SK-N-SH (cell line): ENCODE data around the gene CPED1. TPM values are rescaled to one million over a fixed set of nuclear protein-coding genes. Genes with fewer than 3 reads are reported as not detected.

ENCODE experiments used
- CTCF ChIA-PET: fragments of 300-600, 350-600 bp; formaldehyde crosslinking; extraction: SDS; loops from one replicate; lab custom pipeline; 2021; lab: Yijun Ruan, JAX
- POLR2A ChIA-PET: fragments of 350-600 bp; sonication (Branson Sonifier 250); formaldehyde crosslinking; extraction: SDS; loops from one replicate; lab custom pipeline; 2020; ENCODE audit warnings: antibody characterized with exemption, inconsistent platforms; lab: Yijun Ruan, JAX
- DNase-seq: peaks from one replicate; pipeline ENCODE4 v3.0.0; 2012
- H2AFZ ChIP-seq: fragments of 200-600 bp; sonication (generic); 2 replicates; pipeline ENCODE4 v1.8.1; 2016; ENCODE audit warnings: antibody characterized with exemption, mild to moderate bottlenecking, low read depth
- H3F3A ChIP-seq: fragments of 200-600 bp; sonication (generic); replicated peaks from 2 replicates; pipeline ENCODE3; 2016; ENCODE audit warnings: antibody characterized with exemption, mild to moderate bottlenecking; ENCODE audit not compliant: insufficient read depth
- H3K27ac ChIP-seq, 2 experiments: fragments of 200-500 bp in 1 of 2; fragments of 200-600 bp in 1 of 2; sonication (Bioruptor generic) in 1 of 2; sonication (generic), shearing (Covaris generic) in 1 of 2; 2 replicates each; pipeline versions ENCODE4 v1.5.1 to v1.6.1; 2014 to 2016; ENCODE audit warnings: low read depth in 2 of 2, inconsistent platforms in 1 of 2, low read length in 1 of 2, mild to moderate bottlenecking in 1 of 2, mixed read lengths in 1 of 2
- H3K27me3 ChIP-seq: fragments of 200-600 bp; sonication (generic), shearing (Covaris generic); 2 replicates; pipeline ENCODE4 v1.6.1; 2016; ENCODE audit warnings: mixed run types; ENCODE audit not compliant: insufficient read depth
- H3K36me3 ChIP-seq, 2 experiments: fragments of 200-500 bp in 1 of 2; fragments of 200-600 bp in 1 of 2; sonication (Bioruptor generic) in 1 of 2; sonication (generic) in 1 of 2; replicated peaks in 1 of 2; 2 replicates each; pipeline versions ENCODE3 to v1.5.1; 2014 to 2016; ENCODE audit warnings: low read length in 1 of 2, mild to moderate bottlenecking in 1 of 2; ENCODE audit not compliant: insufficient read depth in 2 of 2, control insufficient read depth in 1 of 2
- H3K4me1 ChIP-seq, 2 experiments: fragments of 200-500 bp in 1 of 2; fragments of 200-600 bp in 1 of 2; sonication (Bioruptor generic) in 1 of 2; sonication (generic), shearing (Covaris generic) in 1 of 2; 2 replicates each; pipeline versions ENCODE4 v1.5.1 to v1.6.1; 2014 to 2016; ENCODE audit warnings: low read depth in 1 of 2, low read length in 1 of 2, mixed run types in 1 of 2; ENCODE audit not compliant: insufficient read depth in 2 of 2, control insufficient read depth in 1 of 2
- H3K4me2 ChIP-seq: fragments of 200-600 bp; sonication (generic), shearing (Covaris generic); 2 replicates; pipeline ENCODE4 v1.6.1; 2017; ENCODE audit warnings: mixed run types
- H3K4me3 ChIP-seq, 2 experiments: fragments of 200-500 bp in 1 of 2; fragments of 200-600 bp in 1 of 2; sonication (Bioruptor generic) in 1 of 2; sonication (generic), shearing (Covaris generic) in 1 of 2; 2 replicates each; pipeline versions ENCODE4 v1.5.1 to v1.8.1; 2014 to 2016; ENCODE audit warnings: low read depth in 2 of 2, inconsistent platforms in 1 of 2, low read length in 1 of 2, mild to moderate bottlenecking in 1 of 2, mixed read lengths in 1 of 2, moderate library complexity in 1 of 2
- H3K79me2 ChIP-seq: fragments of 200-600 bp; sonication (generic); 2 replicates; pipeline ENCODE4 v1.8.1; 2017; ENCODE audit warnings: mild to moderate bottlenecking; ENCODE audit not compliant: insufficient read depth
- H3K9ac ChIP-seq: fragments of 200-600 bp; sonication (generic); 2 replicates; pipeline ENCODE4 v1.6.1; 2017; ENCODE audit warnings: mixed run types
- H3K9me2 ChIP-seq: fragments of 200-600 bp; sonication (generic); 2 replicates; pipeline ENCODE4 v1.6.1; 2017; ENCODE audit warnings: mixed run types
- H3K9me3 ChIP-seq: fragments of 200-600 bp; sonication (generic); 2 replicates; pipeline ENCODE4 v1.6.1; 2017; ENCODE audit warnings: mixed run types, mild to moderate bottlenecking, moderate library complexity
- H4K20me1 ChIP-seq: fragments of 200-600 bp; sonication (generic); 2 replicates; pipeline ENCODE4 v1.6.1; 2017; ENCODE audit warnings: mild to moderate bottlenecking, mixed run types; ENCODE audit not compliant: insufficient read depth
- ELF1 ChIP-seq: IDR thresholded peaks from 2 replicates; pipeline ENCODE4 v1.4.0; 2012
- EZH2phosphoT487 ChIP-seq: fragments of 200-600 bp; sonication (generic); IDR thresholded peaks from 2 replicates; pipeline ENCODE4 v1.6.1; 2017; ENCODE audit warnings: low read depth, mixed run types, mild to moderate bottlenecking, antibody characterized with exemption, moderate library complexity, borderline replicate concordance
- FOSL2 ChIP-seq: IDR thresholded peaks from 2 replicates; pipeline ENCODE4 v1.4.0; 2012; ENCODE audit warnings: low read depth, mild to moderate bottlenecking, moderate library complexity, borderline replicate concordance
- FOXJ3 ChIP-seq: sonication (generic); formaldehyde crosslinking; IDR thresholded peaks from 2 replicates; pipeline ENCODE4 v1.5.1; 2020; ENCODE audit warnings: mild to moderate bottlenecking, missing genetic modification reagents
- FOXM1 ChIP-seq: IDR thresholded peaks from 2 replicates; pipeline ENCODE4 v1.4.0; 2012; ENCODE audit warnings: low read depth, mild to moderate bottlenecking
- GABPA ChIP-seq: IDR thresholded peaks from 2 replicates; pipeline ENCODE4 v1.4.0; 2012; ENCODE audit warnings: low read depth, mild to moderate bottlenecking
- MEF2A ChIP-seq: IDR thresholded peaks from 2 replicates; pipeline ENCODE4 v1.4.0; 2012; ENCODE audit warnings: low read depth, borderline replicate concordance
- MXI1 ChIP-seq: IDR thresholded peaks from 2 replicates; pipeline ENCODE4 v1.6.1; 2012; ENCODE audit warnings: mild to moderate bottlenecking, low read depth, low read length, improper control_type of control experiment
- RAD21 ChIP-seq: IDR thresholded peaks from 2 replicates; pipeline ENCODE4 v1.6.1; 2012; ENCODE audit warnings: mild to moderate bottlenecking, low read length
- RCOR1 ChIP-seq: fragments of 150-350 bp; IDR thresholded peaks from 2 replicates; pipeline ENCODE4 v1.6.1; 2017; ENCODE audit warnings: antibody characterized with exemption, low read length
- RFX5 ChIP-seq: IDR thresholded peaks from 2 replicates; pipeline ENCODE4 v1.6.1; 2012; ENCODE audit warnings: mild to moderate bottlenecking, improper control_type of control experiment, low read length
- RXRA ChIP-seq: IDR thresholded peaks from 2 replicates; pipeline ENCODE4 v1.4.0; 2012; ENCODE audit warnings: low read depth, mild to moderate bottlenecking, borderline replicate concordance
- SMC3 ChIP-seq: IDR thresholded peaks from 2 replicates; pipeline ENCODE4 v1.6.1; 2012; ENCODE audit warnings: low read depth, low read length, improper control_type of control experiment
- TCF12 ChIP-seq: IDR thresholded peaks from 2 replicates; pipeline ENCODE4 v1.4.0; 2012
- WGBS: methylation state at CpG from one replicate; pipeline ENCODE4 v1.1.6; 2017; ENCODE audit warnings: low lambda C conversion rate; 5-methylcytosine and 5-hydroxymethylcytosine counted together
- polyA plus RNA-seq, 3 experiments: library from polyadenylated mRNA; depleted of rRNA; stranded (reverse); fragments of >200 nt; gene quantifications; 2 replicates each; pipeline ENCODE4 v1.2.3, GENCODE V29; 2012
- TF ChIP-seq, protein P1 (sequence below): fragments of 200-600 bp; sonication (generic); IDR thresholded peaks from 2 replicates; pipeline ENCODE4 v1.6.1; 2017; ENCODE audit warnings: antibody characterized with exemption, mild to moderate bottlenecking, moderate library complexity
- TF ChIP-seq, protein P2 (sequence below): IDR thresholded peaks from 2 replicates; pipeline ENCODE4 v1.4.0; 2012; ENCODE audit warnings: low read depth
- TF ChIP-seq, protein P3 (sequence below): fragments of 150-350 bp; IDR thresholded peaks from 2 replicates; pipeline ENCODE4 v1.6.1; 2017; ENCODE audit warnings: antibody characterized with exemption, low read length, low read depth, borderline replicate concordance
- TF ChIP-seq, protein P4 (sequence below): IDR thresholded peaks from 2 replicates; pipeline ENCODE4 v1.6.1; 2012; ENCODE audit warnings: mild to moderate bottlenecking, low read depth, low read length, moderate library complexity

CPED1 gene
- polyA plus RNA-seq, 1 of the 3 experiments (the other 2 are of a cell fraction) = 4.4 TPM

DNA sequence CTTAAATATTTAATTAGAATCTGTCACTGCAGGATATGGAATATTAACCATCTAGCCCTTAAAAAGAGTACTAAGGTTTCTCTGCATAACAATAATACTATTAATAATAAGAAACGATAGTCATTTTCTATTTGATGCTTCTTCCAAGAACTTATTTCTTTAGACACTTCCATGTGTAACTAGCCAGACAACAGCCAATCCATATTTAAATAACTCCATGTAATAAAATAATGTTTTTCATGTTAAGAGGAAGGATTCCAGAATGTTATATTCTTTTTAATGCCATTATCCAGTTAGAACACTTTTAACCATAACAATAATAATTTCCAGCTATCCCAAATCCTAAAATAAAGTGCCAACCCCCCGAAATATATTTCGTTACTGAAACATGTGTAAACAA, 170.2 kb downstream of the CPED1 start:
- H3K4me3 ChIP-seq = no peak overlapping the region
- H3K9me3 ChIP-seq = no peaks in the 10 kb centered on the region
- no peaks in the 10 kb centered on the region for H4K20me1 ChIP-seq
- H3K27ac ChIP-seq = no peak overlapping the region
- TF ChIP-seq ELF1 = no peak
- TF ChIP-seq FOSL2 = no peak
- no peak for TF ChIP-seq RCOR1
- TF ChIP-seq RFX5 = no peak
- TF ChIP-seq SMC3 = no peak
- no peak for TF ChIP-seq EZH2phosphoT487
- TF ChIP-seq MEF2A = no peak
- TF ChIP-seq RAD21 = no peak
- TF ChIP-seq MXI1 = no peak
- no peak for TF ChIP-seq GABPA
- TF ChIP-seq, protein P1, sequence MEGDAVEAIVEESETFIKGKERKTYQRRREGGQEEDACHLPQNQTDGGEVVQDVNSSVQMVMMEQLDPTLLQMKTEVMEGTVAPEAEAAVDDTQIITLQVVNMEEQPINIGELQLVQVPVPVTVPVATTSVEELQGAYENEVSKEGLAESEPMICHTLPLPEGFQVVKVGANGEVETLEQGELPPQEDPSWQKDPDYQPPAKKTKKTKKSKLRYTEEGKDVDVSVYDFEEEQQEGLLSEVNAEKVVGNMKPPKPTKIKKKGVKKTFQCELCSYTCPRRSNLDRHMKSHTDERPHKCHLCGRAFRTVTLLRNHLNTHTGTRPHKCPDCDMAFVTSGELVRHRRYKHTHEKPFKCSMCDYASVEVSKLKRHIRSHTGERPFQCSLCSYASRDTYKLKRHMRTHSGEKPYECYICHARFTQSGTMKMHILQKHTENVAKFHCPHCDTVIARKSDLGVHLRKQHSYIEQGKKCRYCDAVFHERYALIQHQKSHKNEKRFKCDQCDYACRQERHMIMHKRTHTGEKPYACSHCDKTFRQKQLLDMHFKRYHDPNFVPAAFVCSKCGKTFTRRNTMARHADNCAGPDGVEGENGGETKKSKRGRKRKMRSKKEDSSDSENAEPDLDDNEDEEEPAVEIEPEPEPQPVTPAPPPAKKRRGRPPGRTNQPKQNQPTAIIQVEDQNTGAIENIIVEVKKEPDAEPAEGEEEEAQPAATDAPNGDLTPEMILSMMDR = no peak
- TF ChIP-seq FOXM1 = no peak
- TF ChIP-seq, protein P2, sequence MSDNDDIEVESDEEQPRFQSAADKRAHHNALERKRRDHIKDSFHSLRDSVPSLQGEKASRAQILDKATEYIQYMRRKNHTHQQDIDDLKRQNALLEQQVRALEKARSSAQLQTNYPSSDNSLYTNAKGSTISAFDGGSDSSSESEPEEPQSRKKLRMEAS = no peak
- TF ChIP-seq TCF12 = no peak
- TF ChIP-seq, protein P3, sequence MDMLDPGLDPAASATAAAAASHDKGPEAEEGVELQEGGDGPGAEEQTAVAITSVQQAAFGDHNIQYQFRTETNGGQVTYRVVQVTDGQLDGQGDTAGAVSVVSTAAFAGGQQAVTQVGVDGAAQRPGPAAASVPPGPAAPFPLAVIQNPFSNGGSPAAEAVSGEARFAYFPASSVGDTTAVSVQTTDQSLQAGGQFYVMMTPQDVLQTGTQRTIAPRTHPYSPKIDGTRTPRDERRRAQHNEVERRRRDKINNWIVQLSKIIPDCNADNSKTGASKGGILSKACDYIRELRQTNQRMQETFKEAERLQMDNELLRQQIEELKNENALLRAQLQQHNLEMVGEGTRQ = no peak
- TF ChIP-seq FOXJ3 = no peak
- TF ChIP-seq RXRA = no peak
- TF ChIP-seq, protein P4, sequence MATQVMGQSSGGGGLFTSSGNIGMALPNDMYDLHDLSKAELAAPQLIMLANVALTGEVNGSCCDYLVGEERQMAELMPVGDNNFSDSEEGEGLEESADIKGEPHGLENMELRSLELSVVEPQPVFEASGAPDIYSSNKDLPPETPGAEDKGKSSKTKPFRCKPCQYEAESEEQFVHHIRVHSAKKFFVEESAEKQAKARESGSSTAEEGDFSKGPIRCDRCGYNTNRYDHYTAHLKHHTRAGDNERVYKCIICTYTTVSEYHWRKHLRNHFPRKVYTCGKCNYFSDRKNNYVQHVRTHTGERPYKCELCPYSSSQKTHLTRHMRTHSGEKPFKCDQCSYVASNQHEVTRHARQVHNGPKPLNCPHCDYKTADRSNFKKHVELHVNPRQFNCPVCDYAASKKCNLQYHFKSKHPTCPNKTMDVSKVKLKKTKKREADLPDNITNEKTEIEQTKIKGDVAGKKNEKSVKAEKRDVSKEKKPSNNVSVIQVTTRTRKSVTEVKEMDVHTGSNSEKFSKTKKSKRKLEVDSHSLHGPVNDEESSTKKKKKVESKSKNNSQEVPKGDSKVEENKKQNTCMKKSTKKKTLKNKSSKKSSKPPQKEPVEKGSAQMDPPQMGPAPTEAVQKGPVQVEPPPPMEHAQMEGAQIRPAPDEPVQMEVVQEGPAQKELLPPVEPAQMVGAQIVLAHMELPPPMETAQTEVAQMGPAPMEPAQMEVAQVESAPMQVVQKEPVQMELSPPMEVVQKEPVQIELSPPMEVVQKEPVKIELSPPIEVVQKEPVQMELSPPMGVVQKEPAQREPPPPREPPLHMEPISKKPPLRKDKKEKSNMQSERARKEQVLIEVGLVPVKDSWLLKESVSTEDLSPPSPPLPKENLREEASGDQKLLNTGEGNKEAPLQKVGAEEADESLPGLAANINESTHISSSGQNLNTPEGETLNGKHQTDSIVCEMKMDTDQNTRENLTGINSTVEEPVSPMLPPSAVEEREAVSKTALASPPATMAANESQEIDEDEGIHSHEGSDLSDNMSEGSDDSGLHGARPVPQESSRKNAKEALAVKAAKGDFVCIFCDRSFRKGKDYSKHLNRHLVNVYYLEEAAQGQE = no peak
- DNase-seq = no peak
- no peaks in the 10 kb centered on the region for H3K36me3 ChIP-seq
- ChIA-PET CTCF (interaction anchor here (0.6 to 0.9 kb wide), 2 partner anchors 120 to 352 kb away, joined by 3 read pairs; no protein-coding TSS in a partner anchor), POLR2A (no interaction called here)
- no peaks in the 10 kb centered on the region for H3F3A ChIP-seq
- H3K9ac ChIP-seq = no peak overlapping the region
- no peaks in the 10 kb centered on the region for H3K27me3 ChIP-seq
- no peaks in the 10 kb centered on the region for H3K9me2 ChIP-seq
- no peak overlapping the region for H2AFZ ChIP-seq
- H3K79me2 ChIP-seq = no peaks in the 10 kb centered on the region
- no peak overlapping the region for H3K4me2 ChIP-seq
- peaks cover 0 to 2% of the 10 kb centered on the region in 2 experiments; a peak in 2 of 4 replicates for H3K4me1 ChIP-seq
- WGBS = 21% methylated on average over 3 of the region's 3 CpGs
